AG08396 (cell line): ENCODE data around the gene DIS3L.
A peak's percentile ranks its signal among the peaks of the same experiment; 100 is the strongest.
"Not testable (repeated sequence)": the region's sequence is repeated elsewhere in the genome, so short reads cannot be mapped to it uniquely, and the experiment has no call there.

ENCODE experiments used
- DNase-seq: peaks from one replicate; pipeline ENCODE4 v3.0.0; 2012; ENCODE audit warnings: low spot score, mixed read lengths

The DIS3L gene

GRCh38 chr15:66278056-66278455, 15.3 kb upstream of the DIS3L start:
- no peak for DNase-seq

GRCh38 chr15:66278671-66279070, 14.7 kb upstream of the DIS3L start:
- no peak for DNase-seq

GRCh38 chr15:66284271-66284670, 9.1 kb upstream of the DIS3L start:
- no peak for DNase-seq

- no peak for DNase-seq
Measured at GRCh38 chr15:66285533-66286280, 7.7 kb upstream of the DIS3L start.

- peak; percentile 23 for DNase-seq
Measured at GRCh38 chr15:66287461-66288057, 5.8 kb upstream of the DIS3L start.

- no peak for DNase-seq
Measured at GRCh38 chr15:66288093-66288492, 5.3 kb upstream of the DIS3L start.

GRCh38 chr15:66288551-66289185, 4.7 kb upstream of the DIS3L start:
- DNase-seq = peak; percentile 42

- DNase-seq = no peak
Measured at GRCh38 chr15:66290007-66290406, 3.4 kb upstream of the DIS3L start.

- DNase-seq = no peak
Measured at GRCh38 chr15:66290518-66290917, 2.9 kb upstream of the DIS3L start.

GRCh38 chr15:66291816-66292570, 1.4 kb upstream of the DIS3L start:
- peak; percentile 22 for DNase-seq

- no peak for DNase-seq
Measured at GRCh38 chr15:66292571-66293418, 573 bp upstream of the DIS3L start.

GRCh38 chr15:66294157-66294931, 976 bp downstream of the DIS3L start:
- DNase-seq = peak; percentile 75

- peak; percentile 44 for DNase-seq
Measured at GRCh38 chr15:66294932-66295235, 1.5 kb downstream of the DIS3L start.

- DNase-seq = no peak
Measured at GRCh38 chr15:66296186-66296585, 2.8 kb downstream of the DIS3L start.

GRCh38 chr15:66298803-66299251, 5.5 kb downstream of the DIS3L start:
- DNase-seq = no peak

- no peak for DNase-seq
Measured at GRCh38 chr15:66302489-66303278, 9.3 kb downstream of the DIS3L start.

GRCh38 chr15:66304425-66304824, 11.1 kb downstream of the DIS3L start:
- not testable (repeated sequence) for DNase-seq

- DNase-seq = no peak
Measured at GRCh38 chr15:66306381-66306780, 13.0 kb downstream of the DIS3L start.

GRCh38 chr15:66308531-66308930, 15.2 kb downstream of the DIS3L start:
- no peak for DNase-seq

- no peak for DNase-seq
Measured at GRCh38 chr15:66309828-66310227, 16.5 kb downstream of the DIS3L start.
